Duodenal mucosa (tissue), 2 donors: ENCODE measurements around the gene MEGF8.
A peak's percentile ranks its signal among the peaks of the same experiment; 100 is the strongest.

Experiments used
- H3K27ac ChIP-seq: one replicate; pipeline ENCODE4 v1.7.0; 2013; ENCODE audit warnings: low read depth, low read length
- H3K27me3 ChIP-seq, 2 donors: one replicate each; pipeline ENCODE4 v1.7.0; 2013; ENCODE audit warnings: low read length in 2 of 2, control low read depth in 1 of 2; ENCODE audit not compliant: insufficient read depth in 2 of 2, control insufficient read depth in 1 of 2
- H3K36me3 ChIP-seq, 2 donors: one replicate each; pipeline ENCODE4 v1.7.0; 2013; ENCODE audit warnings: low read length in 2 of 2, control low read depth in 1 of 2; ENCODE audit not compliant: insufficient read depth in 2 of 2, control insufficient read depth in 1 of 2
- H3K4me1 ChIP-seq, 2 donors: one replicate each; pipeline ENCODE4 v1.7.0; 2013; ENCODE audit warnings: low read length in 2 of 2, control low read depth in 1 of 2; ENCODE audit not compliant: insufficient read depth in 2 of 2, control insufficient read depth in 1 of 2
- H3K4me3 ChIP-seq, 2 donors: one replicate each; pipeline ENCODE4 v1.7.0; 2013; ENCODE audit warnings: low read length in 2 of 2, low read depth in 1 of 2
- H3K9ac ChIP-seq, 2 donors: one replicate each; pipeline ENCODE4 v1.7.0; 2013; ENCODE audit warnings: low read length in 2 of 2, low read depth in 1 of 2
- H3K9me3 ChIP-seq, 2 donors: one replicate each; pipeline ENCODE4 v1.7.0; 2013; ENCODE audit warnings: low read length in 2 of 2, control low read depth in 1 of 2; ENCODE audit not compliant: control insufficient read depth in 1 of 2

The MEGF8 gene

DNA sequence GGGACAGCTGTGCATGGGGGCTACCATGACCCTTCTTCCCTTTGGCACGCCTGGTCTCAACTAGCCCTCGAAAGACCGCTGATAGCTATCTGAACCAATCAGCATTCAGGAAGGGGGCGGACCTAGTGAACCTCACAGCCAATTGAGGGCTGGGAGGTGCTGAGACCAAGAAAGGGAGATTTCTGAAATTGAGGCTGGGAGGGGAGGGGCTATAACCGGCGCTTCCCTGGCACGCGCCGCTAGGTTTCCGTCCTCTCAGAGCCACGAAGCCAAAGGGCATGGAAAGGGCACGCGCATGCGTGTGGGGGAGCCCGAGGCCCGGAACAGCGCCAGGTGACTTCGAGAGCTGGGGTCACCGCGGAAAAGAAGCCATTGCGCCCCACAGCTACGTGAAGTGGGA, 18.8 kb upstream of the MEGF8 start:
- no peak overlapping the region for H3K4me3 ChIP-seq
- no peaks in the 10 kb centered on the region for H3K27me3 ChIP-seq
- H3K27ac ChIP-seq, result no peak overlapping the region
- no peak overlapping the region for H3K9ac ChIP-seq
- H3K36me3 ChIP-seq, result no peaks in the 10 kb centered on the region
- peaks cover 7 to 10% of the 10 kb centered on the region in 2 donors for H3K4me1 ChIP-seq
- H3K9me3 ChIP-seq, result no peaks in the 10 kb centered on the region

DNA sequence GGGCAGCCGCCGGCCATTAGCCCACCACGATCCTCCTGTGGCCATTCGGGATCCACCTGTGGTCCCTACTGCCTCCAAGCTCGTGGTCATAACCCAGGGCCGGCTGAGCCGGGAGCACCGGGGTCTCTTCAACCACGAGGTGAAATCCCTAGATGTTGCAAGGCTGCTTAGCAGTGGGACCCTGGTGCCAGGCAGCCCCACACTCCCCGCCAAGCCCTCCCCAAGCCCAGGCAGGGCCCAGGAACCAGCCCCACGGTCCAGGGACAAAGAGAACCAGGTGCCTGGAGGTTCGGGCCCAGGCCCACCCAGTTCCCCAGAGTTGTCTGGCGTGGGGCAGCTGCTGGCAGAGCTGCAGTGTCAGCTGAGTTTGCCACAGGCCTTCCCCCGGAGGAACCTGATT, 15.7 kb upstream of the MEGF8 start:
- Histone ChIP-seq H3K9ac (no peak overlapping the region), H3K27ac (no peak overlapping the region), H3K4me3 (no peak overlapping the region), H3K27me3 (peaks cover 14 to 24% of the 10 kb centered on the region in 2 donors), H3K36me3 (no peaks in the 10 kb centered on the region), H3K9me3 (no peaks in the 10 kb centered on the region), H3K4me1 (peaks cover 0 to 7% of the 10 kb centered on the region in 2 donors)

DNA sequence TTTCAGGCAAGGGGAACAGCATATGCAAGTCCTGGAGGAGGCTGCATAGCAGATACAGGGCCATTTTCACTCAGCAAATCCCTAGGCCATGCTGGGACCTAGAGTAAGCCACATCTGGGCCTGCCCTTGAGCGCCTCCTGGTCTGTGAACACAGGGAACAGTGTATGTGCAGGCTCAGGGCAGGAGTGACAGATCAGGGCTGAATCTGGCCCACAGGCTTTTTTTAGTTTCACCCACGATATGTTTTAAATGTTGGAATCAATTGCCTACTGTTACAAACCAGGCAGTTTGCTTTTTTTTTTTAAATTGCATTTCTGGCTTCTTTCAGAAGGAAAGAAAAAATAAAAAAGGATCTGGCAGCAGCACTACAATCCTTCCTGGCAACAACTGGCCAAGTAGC, 13.8 kb upstream of the MEGF8 start:
- H3K4me1 ChIP-seq, result peaks cover 0 to 7% of the 10 kb centered on the region in 2 donors
- no peaks in the 10 kb centered on the region for H3K9me3 ChIP-seq
- H3K9ac ChIP-seq, result no peak overlapping the region
- no peak overlapping the region for H3K4me3 ChIP-seq
- no peaks in the 10 kb centered on the region for H3K36me3 ChIP-seq
- peaks cover 17 to 30% of the 10 kb centered on the region in 2 donors for H3K27me3 ChIP-seq
- no peak overlapping the region for H3K27ac ChIP-seq

DNA sequence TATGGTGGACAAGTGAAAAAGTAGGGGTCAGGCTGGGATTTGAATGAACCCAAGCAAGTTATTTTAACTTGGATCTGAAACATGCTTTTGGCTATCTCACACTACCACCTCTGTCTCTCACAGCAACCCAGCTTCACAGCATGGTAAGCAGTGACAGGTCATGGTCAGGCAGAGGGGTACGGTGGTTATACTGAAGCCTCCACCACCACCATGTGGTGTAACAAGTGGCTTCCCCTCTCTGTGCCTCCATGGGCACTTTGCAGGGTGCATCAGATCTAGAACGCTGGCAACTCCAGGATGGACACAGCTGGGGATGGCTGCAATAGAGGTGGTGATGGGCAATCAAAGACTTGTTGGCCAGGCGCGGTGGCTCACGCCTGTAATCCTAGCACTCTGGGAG, 13.1 kb upstream of the MEGF8 start:
- no peaks in the 10 kb centered on the region for H3K36me3 ChIP-seq
- H3K27ac ChIP-seq, result no peak overlapping the region
- no peak overlapping the region for H3K4me3 ChIP-seq
- no peak overlapping the region for H3K9ac ChIP-seq
- peaks cover 17 to 30% of the 10 kb centered on the region in 2 donors for H3K27me3 ChIP-seq
- peaks cover 0 to 7% of the 10 kb centered on the region in 2 donors for H3K4me1 ChIP-seq
- H3K9me3 ChIP-seq, result no peaks in the 10 kb centered on the region

DNA sequence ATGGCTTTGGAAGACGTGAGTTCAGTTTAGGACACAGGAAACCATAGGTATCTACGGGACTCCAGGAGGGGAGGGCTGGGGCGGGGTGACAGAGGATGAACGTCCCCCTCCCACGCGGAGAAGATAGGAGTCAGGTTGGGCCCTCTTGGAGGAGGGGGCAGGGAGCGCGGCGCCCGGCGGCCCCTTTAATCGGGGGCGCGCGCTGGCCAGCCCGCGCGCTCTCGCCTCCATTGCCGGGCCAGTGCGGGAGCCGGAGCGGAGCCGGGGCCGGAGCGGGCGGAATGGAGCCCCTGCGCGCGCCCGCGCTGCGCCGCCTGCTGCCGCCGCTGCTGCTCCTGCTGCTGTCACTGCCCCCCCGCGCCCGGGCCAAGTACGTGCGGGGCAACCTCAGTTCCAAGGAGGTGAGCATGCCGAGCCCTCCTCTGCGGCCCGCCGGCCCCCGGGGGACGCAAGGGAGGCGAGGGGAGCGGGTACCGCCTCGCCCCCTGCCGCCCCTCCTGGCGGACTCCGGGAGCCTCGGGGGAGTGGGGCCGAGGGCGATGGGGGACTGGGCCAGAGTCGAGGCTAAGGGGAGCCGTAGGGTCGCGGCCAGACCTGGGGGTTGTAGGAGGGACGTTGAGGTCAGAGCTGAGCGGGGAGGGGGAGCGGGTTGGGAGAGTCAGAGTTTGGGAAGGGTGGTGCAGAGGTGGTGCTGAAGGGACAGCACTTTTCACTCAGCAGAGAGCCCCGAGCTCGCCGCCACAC, 12.2 kb upstream of the MEGF8 start, which contains the start of gene TMEM145:
TMEM145 (plus strand) TSS at position 214 of the 744 bp plus-strand sequence; CDS start at position 282, 68 bp downstream.
- Histone ChIP-seq H3K4me3 (peak within 1 kb of the TSS; percentile 40 to 51), H3K9me3 (no peaks in the 10 kb centered on the region), H3K4me1 (peaks cover 0 to 7% of the 10 kb centered on the region in 2 donors), H3K9ac (no peak within 1 kb of the TSS), H3K36me3 (no peaks in the 10 kb centered on the region), H3K27me3 (peaks cover 17 to 30% of the 10 kb centered on the region in 2 donors), H3K27ac (no peak within 1 kb of the TSS)

DNA sequence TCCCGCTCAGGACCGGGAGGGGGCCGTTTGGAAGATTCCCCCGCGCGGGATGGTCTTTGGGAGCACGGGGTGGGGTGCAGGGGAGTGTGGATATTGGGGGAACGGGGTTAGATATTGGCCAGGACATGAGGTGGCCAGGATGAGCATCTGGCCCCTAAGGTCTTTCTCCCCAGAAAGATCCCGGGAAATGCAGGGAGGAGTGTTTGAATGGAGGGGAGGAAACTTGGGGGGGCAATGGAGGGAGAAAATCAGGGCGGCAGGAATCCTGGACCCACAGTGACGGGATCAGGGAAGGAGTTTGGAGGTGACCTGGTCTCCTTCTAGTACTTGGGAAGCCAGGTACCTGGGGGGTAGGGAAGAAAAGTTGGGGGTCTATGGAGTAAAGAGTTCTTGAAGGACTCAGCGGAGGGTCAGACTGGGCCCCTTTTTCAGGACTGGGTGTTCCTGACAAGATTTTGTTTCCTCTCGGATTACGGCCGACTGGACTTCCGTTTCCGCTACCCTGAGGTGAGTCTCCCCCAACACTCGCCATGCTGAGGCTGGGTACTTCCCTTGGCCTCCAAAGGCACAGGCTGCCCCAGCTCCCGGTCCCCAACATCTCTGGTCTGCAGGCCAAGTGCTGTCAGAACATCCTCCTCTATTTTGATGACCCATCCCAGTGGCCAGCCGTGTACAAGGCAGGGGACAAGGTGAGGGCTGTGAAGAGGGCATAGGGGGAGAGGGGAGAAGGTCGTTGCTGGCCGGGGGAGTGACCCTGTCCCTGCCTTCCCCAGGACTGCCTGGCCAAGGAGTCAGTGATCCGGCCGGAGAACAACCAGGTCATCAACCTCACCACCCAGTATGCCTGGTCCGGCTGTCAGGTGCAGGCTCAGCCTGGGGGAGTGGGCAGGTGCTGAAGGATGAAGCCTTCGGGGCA, 11.3 kb upstream of the MEGF8 start:
- no peak overlapping the region for H3K27ac ChIP-seq

DNA sequence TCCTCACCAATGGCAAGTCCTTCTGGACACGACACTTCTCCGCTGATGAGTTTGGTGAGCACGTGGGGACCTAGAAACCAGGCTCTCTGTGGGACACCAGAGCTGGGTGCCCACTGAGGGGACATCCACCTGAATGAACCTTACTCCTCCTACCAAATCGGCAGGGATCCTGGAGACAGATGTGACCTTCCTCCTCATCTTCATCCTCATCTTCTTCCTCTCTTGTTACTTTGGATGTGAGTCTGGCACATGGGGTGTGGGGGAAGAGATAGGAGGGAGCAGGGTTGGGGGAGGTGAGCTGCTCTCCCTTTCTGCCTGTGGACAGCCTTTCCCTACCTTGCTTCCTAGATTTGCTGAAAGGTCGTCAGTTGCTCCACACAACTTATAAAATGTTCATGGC, 10.4 kb upstream of the MEGF8 start:
- H3K4me1 ChIP-seq, result peaks cover 0 to 7% of the 10 kb centered on the region in 2 donors
- no peaks in the 10 kb centered on the region for H3K9me3 ChIP-seq
- no peak overlapping the region for H3K9ac ChIP-seq
- no peak overlapping the region for H3K27ac ChIP-seq
- H3K4me3 ChIP-seq, result no peak overlapping the region
- H3K27me3 ChIP-seq, result peaks cover 17 to 30% of the 10 kb centered on the region in 2 donors
- no peaks in the 10 kb centered on the region for H3K36me3 ChIP-seq

More for the DNA sequence above, 11.3 kb upstream of the MEGF8 start:
- H3K4me1 ChIP-seq, result peaks cover 0 to 7% of the 10 kb centered on the region in 2 donors
- H3K9me3 ChIP-seq, result no peaks in the 10 kb centered on the region
- H3K4me3 ChIP-seq, result no peak overlapping the region
- H3K36me3 ChIP-seq, result no peaks in the 10 kb centered on the region
- peaks cover 17 to 30% of the 10 kb centered on the region in 2 donors for H3K27me3 ChIP-seq
- no peak overlapping the region for H3K9ac ChIP-seq

DNA sequence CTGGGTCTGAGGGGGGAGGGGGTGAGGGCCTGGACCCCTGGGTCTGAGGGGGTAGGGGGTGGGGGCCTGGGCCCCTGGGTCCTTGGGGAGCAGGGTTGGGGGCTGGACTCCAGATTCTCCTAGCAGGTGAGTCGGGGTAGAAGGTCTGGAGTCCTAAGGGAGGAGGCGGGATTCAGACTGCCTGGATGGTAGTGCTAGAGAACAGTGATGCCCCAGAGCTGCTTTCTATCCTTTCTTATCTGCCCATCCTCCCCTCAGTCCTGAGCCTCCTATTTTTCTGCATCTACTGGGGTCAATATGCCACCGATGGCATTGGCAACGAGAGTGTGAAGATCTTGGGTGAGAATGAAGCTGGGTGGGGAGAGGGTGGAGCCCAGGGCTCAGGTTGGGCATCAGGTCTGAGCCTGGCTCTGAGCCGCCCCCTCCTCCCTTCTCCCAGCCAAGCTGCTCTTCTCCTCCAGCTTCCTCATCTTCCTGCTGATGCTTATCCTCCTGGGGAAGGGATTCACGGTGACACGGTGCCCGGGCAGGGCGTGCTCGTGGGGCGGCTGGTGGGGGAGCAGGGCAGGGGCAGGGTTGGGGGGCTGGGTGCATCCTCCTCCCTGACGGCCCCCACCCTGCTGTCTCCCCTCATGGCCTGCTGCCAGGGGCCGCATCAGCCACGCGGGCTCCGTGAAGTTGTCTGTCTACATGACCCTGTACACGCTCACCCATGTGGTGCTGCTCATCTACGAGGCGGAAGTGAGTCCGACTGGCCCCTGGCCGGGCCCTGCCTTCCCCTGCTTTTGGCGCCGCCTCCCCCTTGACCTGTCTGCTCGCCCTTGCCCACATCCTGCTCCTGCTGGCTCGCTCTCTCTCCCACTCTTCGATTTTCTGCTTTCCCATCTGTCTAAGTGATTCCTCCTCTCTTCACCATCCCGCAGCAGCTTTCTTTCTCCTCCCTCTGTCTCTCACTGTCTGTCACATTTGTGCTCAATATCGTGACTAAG, 8.9 kb upstream of the MEGF8 start:
- H3K27ac ChIP-seq, result no peak overlapping the region
- no peaks in the 10 kb centered on the region for H3K9me3 ChIP-seq
- peaks cover 17 to 31% of the 10 kb centered on the region in 2 donors for H3K27me3 ChIP-seq
- peaks cover 0 to 7% of the 10 kb centered on the region in 2 donors for H3K4me1 ChIP-seq
- no peak overlapping the region for H3K9ac ChIP-seq
- peak overlapping the region in 1 of 2 donors; percentile 16 for H3K4me3 ChIP-seq
- H3K36me3 ChIP-seq, result no peaks in the 10 kb centered on the region

DNA sequence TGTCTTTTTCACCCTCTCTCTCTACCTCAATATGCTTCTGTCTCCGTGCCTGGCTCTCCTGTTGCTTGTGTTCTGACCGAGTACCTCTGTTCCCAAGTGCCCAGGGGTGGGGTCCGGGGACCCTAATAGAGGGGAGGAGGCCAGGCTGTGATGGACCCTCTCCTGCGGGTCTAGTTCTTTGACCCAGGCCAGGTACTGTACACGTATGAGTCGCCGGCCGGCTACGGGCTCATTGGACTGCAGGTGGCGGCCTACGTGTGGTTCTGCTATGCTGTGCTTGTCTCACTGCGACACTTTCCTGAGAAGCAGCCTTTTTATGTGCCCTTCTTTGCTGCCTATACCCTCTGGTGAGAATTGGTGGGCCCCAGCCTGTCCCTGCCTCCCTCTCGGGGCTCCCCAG, 7.9 kb upstream of the MEGF8 start:
- Histone ChIP-seq H3K9me3 (no peaks in the 10 kb centered on the region), H3K9ac (no peak overlapping the region), H3K27ac (no peak overlapping the region), H3K36me3 (no peaks in the 10 kb centered on the region), H3K27me3 (peaks cover 19 to 33% of the 10 kb centered on the region in 2 donors), H3K4me1 (peaks cover 0 to 7% of the 10 kb centered on the region in 2 donors), H3K4me3 (no peak overlapping the region)
